Measurements from ENCODE around the gene FLYWCH2.

FLYWCH2 gene

GRCh38 chr16:2883458-2883908 lies 468 bp downstream of the FLYWCH2 start:
- DNase-seq: no peak

- DNase-seq: no peak
These were observed 1.0 kb downstream of the FLYWCH2 start for GRCh38 chr16:2884041-2884451.

GRCh38 chr16:2894231-2894630 lies 11.2 kb downstream of the FLYWCH2 start:
- DNase-seq: no peak

GRCh38 chr16:2895813-2896212 lies 12.8 kb downstream of the FLYWCH2 start:
- no peak for DNase-seq

GRCh38 chr16:2896480-2897010 lies 13.5 kb downstream of the FLYWCH2 start:
- DNase-seq: no peak

- DNase-seq: no peak
These were observed 14.1 kb downstream of the FLYWCH2 start for GRCh38 chr16:2897110-2897509.

GRCh38 chr16:2898831-2899563 lies 16.0 kb downstream of the FLYWCH2 start:
- DNase-seq: no peak

GRCh38 chr16:2899564-2900072 lies 16.6 kb downstream of the FLYWCH2 start:
- DNase-seq: no peak

GRCh38 chr16:2900526-2901075 lies 17.6 kb downstream of the FLYWCH2 start:
- DNase-seq: no peak

- DNase-seq: no peak
These were observed 19.5 kb downstream of the FLYWCH2 start for GRCh38 chr16:2902337-2903130.

- peak; percentile 61 to 86 (median 72) for DNase-seq
These were observed 21.3 kb downstream of the FLYWCH2 start for GRCh38 chr16:2904100-2904921.

- DNase-seq: no peak
These were observed 21.9 kb downstream of the FLYWCH2 start for GRCh38 chr16:2904922-2905240.

GRCh38 chr16:2905241-2905987 lies 22.4 kb downstream of the FLYWCH2 start:
- peak; percentile 84 to 97 (median 88) for DNase-seq

- no peak for DNase-seq
These were observed 23.0 kb downstream of the FLYWCH2 start for GRCh38 chr16:2905988-2906387.

GRCh38 chr16:2907084-2907753 lies 24.2 kb downstream of the FLYWCH2 start:
- peak in 4 of 5 donors; percentile 38 to 43 (median 41) for DNase-seq

- no peak for DNase-seq
These were observed 27.5 kb downstream of the FLYWCH2 start for GRCh38 chr16:2910441-2910969.

- peak; percentile 94 to 99 (median 97) for DNase-seq
These were observed 28.8 kb downstream of the FLYWCH2 start, which contains the start of gene FLYWCH1 for GRCh38 chr16:2911638-2912329. Gene FLYWCH1, plus strand, starts transcription at chr16:2911931. Its CDS starts 17,755 bp downstream, at chr16:2929686.

- peak in 2 of 5 donors; percentile 30 to 40 for DNase-seq
These were observed 29.6 kb downstream of the FLYWCH2 start for GRCh38 chr16:2912330-2913199.

- no peak for DNase-seq
These were observed 30.6 kb downstream of the FLYWCH2 start for GRCh38 chr16:2913603-2914002.
